H9 (cell line): ENCODE data around the gene EDIL3. TPM values are rescaled to one million over a fixed set of nuclear protein-coding genes. Genes with fewer than 3 reads are reported as not detected.

Experiments
- DNase-seq: peaks from one replicate; pipeline ENCODE4 v3.0.0-alpha.2; 2017
- H2AFZ ChIP-seq: one replicate; pipeline ENCODE4 v1.6.1; 2013; ENCODE audit warnings: mild to moderate bottlenecking, low read length, control low read depth, moderate library complexity
- H2AK5ac ChIP-seq: 2 replicates; pipeline ENCODE4 v1.6.1; 2013; ENCODE audit warnings: low read length, control low read depth, mixed read lengths; ENCODE audit not compliant: insufficient read length
- H2BK120ac ChIP-seq: one replicate; pipeline ENCODE4 v1.6.1; 2013; ENCODE audit warnings: low read depth, mild to moderate bottlenecking, low read length, control low read depth, inconsistent platforms; ENCODE audit not compliant: poor library complexity, severe bottlenecking
- H2BK12ac ChIP-seq: 2 replicates; pipeline ENCODE4 v1.6.1; 2013; ENCODE audit warnings: low read length, control low read depth, mixed read lengths, low read depth; ENCODE audit not compliant: insufficient read length
- H2BK15ac ChIP-seq: 2 replicates; pipeline ENCODE4 v1.6.1; 2013; ENCODE audit warnings: low read depth, low read length, control low read depth
- H2BK20ac ChIP-seq: one replicate; pipeline ENCODE4 v1.6.1; 2013; ENCODE audit warnings: low read depth, mild to moderate bottlenecking, low read length, control low read depth, inconsistent platforms; ENCODE audit not compliant: poor library complexity, severe bottlenecking
- H2BK5ac ChIP-seq: 2 replicates; pipeline ENCODE4 v1.6.1; 2013; ENCODE audit warnings: low read length, control low read depth, mixed read lengths; ENCODE audit not compliant: insufficient read length
- H3K14ac ChIP-seq: 2 replicates; pipeline ENCODE4 v1.6.1; 2013; ENCODE audit warnings: low read length, control low read depth; ENCODE audit not compliant: insufficient read depth
- H3K18ac ChIP-seq: 2 replicates; pipeline ENCODE4 v1.6.1; 2013; ENCODE audit warnings: low read depth, mild to moderate bottlenecking, mixed read lengths, low read length, control low read depth; ENCODE audit not compliant: insufficient read length
- H3K23ac ChIP-seq: 2 replicates; pipeline ENCODE4 v1.6.1; 2013; ENCODE audit warnings: low read length, control low read depth, mixed read lengths, low read depth; ENCODE audit not compliant: insufficient read length
- H3K23me2 ChIP-seq: 2 replicates; pipeline ENCODE4 v1.6.1; 2013; ENCODE audit warnings: low read depth, mild to moderate bottlenecking, mixed read lengths, low read length, control low read depth; ENCODE audit not compliant: insufficient read length, poor library complexity, severe bottlenecking
- H3K27ac ChIP-seq: 2 replicates; pipeline ENCODE4 v1.5.1; 2013; ENCODE audit warnings: low read length, control low read depth, mixed read lengths, low read depth; ENCODE audit not compliant: insufficient read length
- H3K27me3 ChIP-seq: 2 replicates; pipeline ENCODE4 v1.6.1; 2013; ENCODE audit warnings: low read length, control low read depth, inconsistent platforms; ENCODE audit not compliant: insufficient read depth
- H3K4ac ChIP-seq: 2 replicates; pipeline ENCODE4 v1.6.1; 2013; ENCODE audit warnings: low read depth, mild to moderate bottlenecking, control low read depth, inconsistent platforms, low read length, moderate library complexity
- H3K4me1 ChIP-seq: 2 replicates; pipeline ENCODE4 v1.6.1; 2013; ENCODE audit warnings: low read length, control low read depth, inconsistent platforms; ENCODE audit not compliant: insufficient read depth
- H3K4me2 ChIP-seq: 2 replicates; pipeline ENCODE4 v1.6.1; 2013; ENCODE audit warnings: low read length, control low read depth, mixed read lengths; ENCODE audit not compliant: insufficient read length, insufficient read depth
- H3K56ac ChIP-seq: 2 replicates; pipeline ENCODE4 v1.6.1; 2013; ENCODE audit warnings: low read depth, mild to moderate bottlenecking, mixed read lengths, low read length, control low read depth; ENCODE audit not compliant: insufficient read length
- H3K79me1 ChIP-seq: 2 replicates; pipeline ENCODE4 v1.6.1; 2013; ENCODE audit warnings: low read depth, mild to moderate bottlenecking, moderate library complexity, low read length, control low read depth, inconsistent platforms; ENCODE audit not compliant: insufficient read depth, poor library complexity, severe bottlenecking
- H3K79me2 ChIP-seq: 2 replicates; pipeline ENCODE4 v1.6.1; 2013; ENCODE audit warnings: low read length, control low read depth, inconsistent platforms; ENCODE audit not compliant: insufficient read depth
- H3K9ac ChIP-seq: 2 replicates; pipeline ENCODE4 v1.6.1; 2013; ENCODE audit warnings: low read length, control low read depth, mixed read lengths; ENCODE audit not compliant: insufficient read length; ENCODE audit errors: extremely low read depth
- H3K9me3 ChIP-seq: one replicate; pipeline ENCODE4 v1.6.1; 2013; ENCODE audit warnings: low read depth, low read length, inconsistent platforms; ENCODE audit not compliant: control insufficient read depth
- H3T11ph ChIP-seq: one replicate; pipeline ENCODE4 v1.6.1; 2013; ENCODE audit warnings: mild to moderate bottlenecking, low read length, control low read depth, inconsistent platforms
- H4K20me1 ChIP-seq: one replicate; pipeline ENCODE4 v1.6.1; 2013; ENCODE audit not compliant: control insufficient read depth, insufficient read length, insufficient read depth
- H4K5ac ChIP-seq: 2 replicates; pipeline ENCODE4 v1.6.1; 2013; ENCODE audit warnings: low read depth, mild to moderate bottlenecking, mixed read lengths, low read length, control low read depth; ENCODE audit not compliant: insufficient read length
- H4K8ac ChIP-seq: replicated peaks from 2 replicates; pipeline ENCODE4 v1.6.1; 2013; ENCODE audit warnings: low read length, control low read depth, mixed read lengths, low read depth; ENCODE audit not compliant: insufficient read length
- H4K91ac ChIP-seq: 2 replicates; pipeline ENCODE4 v1.6.1; 2013; ENCODE audit warnings: low read depth, mild to moderate bottlenecking, moderate library complexity, mixed read lengths, low read length, control low read depth; ENCODE audit not compliant: insufficient read length
- H3K27ac Mint-ChIP-seq, 3 experiments: 2 replicates in 2 of 3; 3 replicates in 1 of 3; pipeline ENCODE4 v1.8.0; 2020 to 2021; ENCODE audit warnings: mixed read lengths in 3 of 3, mild to moderate bottlenecking in 1 of 3, moderate library complexity in 1 of 3
- H3K27me3 Mint-ChIP-seq: 2 replicates; pipeline ENCODE4 v1.8.0; 2021; ENCODE audit warnings: low read depth, mild to moderate bottlenecking, moderate library complexity, mixed read lengths
- H3K36me3 Mint-ChIP-seq, 3 experiments: 2 replicates in 2 of 3; 3 replicates in 1 of 3; pipeline ENCODE4 v1.8.0; 2020 to 2021; ENCODE audit warnings: low read depth in 3 of 3, mixed read lengths in 3 of 3; ENCODE audit not compliant: insufficient read depth in 1 of 3
- H3K4me1 Mint-ChIP-seq, 2 experiments: 2 replicates each; pipeline ENCODE4 v1.8.0; 2020; ENCODE audit warnings: mixed read lengths in 2 of 2
- H3K4me3 Mint-ChIP-seq, 2 experiments: 2 replicates in 1 of 2; 3 replicates in 1 of 2; pipeline ENCODE4 v1.8.0; 2020 to 2021; ENCODE audit warnings: mild to moderate bottlenecking in 2 of 2, mixed read lengths in 2 of 2, moderate library complexity in 1 of 2
- H3K9me3 Mint-ChIP-seq, 2 experiments: 2 replicates in 1 of 2; 3 replicates in 1 of 2; pipeline ENCODE4 v1.8.0; 2020; ENCODE audit warnings: mild to moderate bottlenecking in 2 of 2, mixed read lengths in 2 of 2, moderate library complexity in 1 of 2
- total RNA-seq: library from RNA; stranded (reverse); gene quantifications from 2 replicates; pipeline ENCODE4 v1.2.1, GENCODE V29; 2021
- TF ChIP-seq, protein P1 (sequence below): fragments of 200-600 bp; sonication (generic); conservative IDR thresholded peaks from 3 replicates; pipeline ENCODE4 v1.8.0; 2021; ENCODE audit warnings: antibody characterized with exemption, mild to moderate bottlenecking

The EDIL3 gene
- total RNA-seq, 1 experiment from 2014 or later: 61.9 TPM

DNA sequence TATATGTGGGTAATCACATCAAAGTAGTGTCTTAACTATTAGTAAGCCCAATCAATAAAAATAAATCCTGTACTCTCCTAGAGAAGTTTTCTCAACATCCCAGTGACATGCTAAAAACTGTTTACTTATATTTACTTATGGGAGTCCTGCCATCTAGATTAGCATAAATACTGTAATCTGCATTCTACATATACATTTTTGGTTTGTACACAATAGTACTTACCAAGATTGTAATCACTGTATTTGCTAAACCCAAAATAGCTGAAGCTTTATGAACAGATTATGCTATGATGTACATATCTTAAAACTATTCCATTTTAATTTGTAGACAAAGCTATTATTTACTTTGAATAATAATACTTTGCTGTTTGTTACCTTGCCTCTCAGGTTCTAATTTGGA is 105.4 kb downstream of the EDIL3 start:
- H3T11ph ChIP-seq: no peak overlapping the region
- no peak overlapping the region for H2AK5ac ChIP-seq
- Mint-ChIP-seq H3K27ac (no peak overlapping the region), H3K9me3 (no peaks in the 10 kb centered on the region), H3K27me3 (no peaks in the 10 kb centered on the region), H3K4me3 (no peak overlapping the region), H3K4me1 (peaks cover 0 to 13% of the 10 kb centered on the region in 2 experiments; a peak in 2 of 4 replicates), H3K36me3 (no peaks in the 10 kb centered on the region)
- no peak overlapping the region for H2BK12ac ChIP-seq
- H4K91ac ChIP-seq: no peak overlapping the region
- H2BK5ac ChIP-seq: no peak overlapping the region
- H3K23me2 ChIP-seq: no peaks in the 10 kb centered on the region
- H4K5ac ChIP-seq: no peak overlapping the region
- H4K8ac ChIP-seq: no peak overlapping the region
- H4K20me1 ChIP-seq: no peaks in the 10 kb centered on the region
- H2BK20ac ChIP-seq: no peak overlapping the region
- no peaks in the 10 kb centered on the region for H3K27me3 ChIP-seq
- H3K56ac ChIP-seq: no peak overlapping the region
- H3K4me1 ChIP-seq: no peaks in the 10 kb centered on the region
- H3K79me2 ChIP-seq: no peaks in the 10 kb centered on the region; the same call in 1 of the 2 replicates
- H3K79me1 ChIP-seq: peaks cover 3% of the 10 kb centered on the region
- H2AFZ ChIP-seq: no peak overlapping the region
- TF ChIP-seq, protein P1, sequence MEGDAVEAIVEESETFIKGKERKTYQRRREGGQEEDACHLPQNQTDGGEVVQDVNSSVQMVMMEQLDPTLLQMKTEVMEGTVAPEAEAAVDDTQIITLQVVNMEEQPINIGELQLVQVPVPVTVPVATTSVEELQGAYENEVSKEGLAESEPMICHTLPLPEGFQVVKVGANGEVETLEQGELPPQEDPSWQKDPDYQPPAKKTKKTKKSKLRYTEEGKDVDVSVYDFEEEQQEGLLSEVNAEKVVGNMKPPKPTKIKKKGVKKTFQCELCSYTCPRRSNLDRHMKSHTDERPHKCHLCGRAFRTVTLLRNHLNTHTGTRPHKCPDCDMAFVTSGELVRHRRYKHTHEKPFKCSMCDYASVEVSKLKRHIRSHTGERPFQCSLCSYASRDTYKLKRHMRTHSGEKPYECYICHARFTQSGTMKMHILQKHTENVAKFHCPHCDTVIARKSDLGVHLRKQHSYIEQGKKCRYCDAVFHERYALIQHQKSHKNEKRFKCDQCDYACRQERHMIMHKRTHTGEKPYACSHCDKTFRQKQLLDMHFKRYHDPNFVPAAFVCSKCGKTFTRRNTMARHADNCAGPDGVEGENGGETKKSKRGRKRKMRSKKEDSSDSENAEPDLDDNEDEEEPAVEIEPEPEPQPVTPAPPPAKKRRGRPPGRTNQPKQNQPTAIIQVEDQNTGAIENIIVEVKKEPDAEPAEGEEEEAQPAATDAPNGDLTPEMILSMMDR: no peak
- no peak overlapping the region for H3K27ac ChIP-seq
- no peak overlapping the region for H3K18ac ChIP-seq
- no peak overlapping the region for H3K4ac ChIP-seq
- H2BK15ac ChIP-seq: no peak overlapping the region
- H3K4me2 ChIP-seq: no peak overlapping the region
- DNase-seq: no peak
- H3K9ac ChIP-seq: no peak overlapping the region
- no peak overlapping the region for H3K14ac ChIP-seq
- no peak overlapping the region for H2BK120ac ChIP-seq
- no peaks in the 10 kb centered on the region for H3K9me3 ChIP-seq
- no peak overlapping the region for H3K23ac ChIP-seq
